Neural progenitor cell (in vitro differentiated cells): Measurements from ENCODE around the gene APBA3. TPM values are rescaled to one million over a fixed set of nuclear protein-coding genes. Genes with fewer than 3 reads are reported as not detected.

Source experiments
- DNase-seq: peaks from one replicate; pipeline ENCODE4 v3.0.0-alpha.2; 2016; ENCODE audit warnings: low spot score
- H2AFZ ChIP-seq: fragments of 200-600 bp; sonication (generic); replicated peaks from 2 replicates; pipeline ENCODE4 v1.6.1; 2016; ENCODE audit warnings: antibody characterized with exemption
- H3F3A ChIP-seq: fragments of 200-600 bp; sonication (generic); 2 replicates; pipeline ENCODE4 v1.6.1; 2016; ENCODE audit warnings: antibody characterized with exemption, low read depth
- H3K27ac ChIP-seq: fragments of 200-600 bp; sonication (generic); 2 replicates; pipeline ENCODE4 v1.5.1; 2016; ENCODE audit warnings: mild to moderate bottlenecking
- H3K27me3 ChIP-seq: fragments of 200-600 bp; sonication (generic); 2 replicates; pipeline ENCODE4 v1.6.1; 2016; ENCODE audit warnings: mild to moderate bottlenecking, moderate library complexity
- H3K36me3 ChIP-seq: fragments of 200-600 bp; sonication (generic); 2 replicates; pipeline ENCODE4 v1.5.1; 2016
- H3K4me1 ChIP-seq: fragments of 200-600 bp; sonication (generic); 2 replicates; pipeline ENCODE4 v1.6.1; 2016; ENCODE audit warnings: mixed run types
- H3K4me2 ChIP-seq: fragments of 200-600 bp; sonication (generic); 2 replicates; pipeline ENCODE4 v1.6.1; 2016
- H3K4me3 ChIP-seq: fragments of 200-600 bp; sonication (generic); 2 replicates; pipeline ENCODE4 v1.5.1; 2016
- H3K79me2 ChIP-seq: fragments of 200-600 bp; sonication (generic); 2 replicates; pipeline ENCODE4 v1.6.1; 2016; ENCODE audit warnings: low read depth
- H3K9ac ChIP-seq: fragments of 200-600 bp; sonication (generic); 2 replicates; pipeline ENCODE4 v1.6.1; 2016
- H3K9me3 ChIP-seq: fragments of 200-600 bp; sonication (generic); 2 replicates; pipeline ENCODE4 v1.5.1; 2016; ENCODE audit warnings: low read depth
- H4K20me1 ChIP-seq: fragments of 200-600 bp; sonication (generic); 2 replicates; pipeline ENCODE4 v1.6.1; 2016; ENCODE audit warnings: low read depth
- H3K27ac Mint-ChIP-seq: 3 replicates; pipeline ENCODE4 v1.8.0; 2021; ENCODE audit warnings: mixed read lengths
- H3K27me3 Mint-ChIP-seq: 2 replicates; pipeline ENCODE4 v1.8.0; 2022; ENCODE audit warnings: low read depth, mild to moderate bottlenecking, inconsistent platforms, moderate library complexity, mixed read lengths; ENCODE audit not compliant: insufficient read depth
- H3K36me3 Mint-ChIP-seq: 3 replicates; pipeline ENCODE4 v1.8.0; 2021; ENCODE audit warnings: mixed read lengths
- H3K4me1 Mint-ChIP-seq: 3 replicates; pipeline ENCODE4 v1.8.0; 2021; ENCODE audit warnings: mixed read lengths
- H3K4me3 Mint-ChIP-seq: 3 replicates; pipeline ENCODE4 v1.8.0; 2021; ENCODE audit warnings: mild to moderate bottlenecking, moderate library complexity, mixed read lengths
- H3K9me3 Mint-ChIP-seq: 3 replicates; pipeline ENCODE4 v1.8.0; 2020; ENCODE audit warnings: mixed read lengths
- EZH2 ChIP-seq: fragments of 200-600 bp; sonication (generic); IDR thresholded peaks from 2 replicates; pipeline ENCODE4 v1.6.1; 2017; ENCODE audit warnings: antibody characterized with exemption, mild to moderate bottlenecking, moderate library complexity
- EZH2phosphoT487 ChIP-seq: fragments of 200-600 bp; sonication (generic); IDR thresholded peaks from 2 replicates; pipeline ENCODE4 v1.6.1; 2017; ENCODE audit warnings: antibody characterized with exemption
- total RNA-seq: library from RNA; depleted of rRNA; stranded (reverse); fragments of >200 nt; gene quantifications from 2 replicates; pipeline ENCODE4 v1.2.3, GENCODE V29; 2015; ENCODE audit warnings: low replicate concordance
- TF ChIP-seq, protein P1 (sequence below): fragments of 200-600 bp; sonication (generic); IDR thresholded peaks from 2 replicates; pipeline ENCODE4 v1.5.1; 2017; ENCODE audit warnings: antibody characterized with exemption, mild to moderate bottlenecking

The APBA3 gene
- total RNA-seq, 1 donor from 2014 or later = 17.3 TPM

DNA sequence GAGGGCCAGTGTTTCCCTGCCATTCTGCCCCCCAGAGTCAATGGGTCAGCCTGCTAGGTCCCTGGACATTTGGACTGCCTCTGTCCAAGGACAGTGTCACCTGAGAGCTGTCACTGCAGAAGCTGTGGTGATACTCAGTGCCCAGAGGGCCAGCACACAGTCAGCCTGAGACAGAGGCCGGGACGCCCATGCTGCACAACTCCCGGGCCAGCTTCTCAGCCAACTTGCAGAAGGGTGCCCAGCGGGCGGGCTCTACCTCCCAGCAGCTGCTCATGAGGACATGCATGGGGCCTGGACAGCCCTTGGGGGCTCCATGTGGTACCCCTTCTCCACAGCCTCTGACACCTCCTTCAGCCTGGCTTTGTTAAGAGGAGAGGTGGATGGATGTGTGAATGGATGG, 14.3 kb upstream of the APBA3 start:
- no peak overlapping the region for H3K27ac Mint-ChIP-seq
- no peak overlapping the region for H3K4me3 Mint-ChIP-seq
- no peaks in the 10 kb centered on the region for H3K27me3 ChIP-seq
- peaks cover 4% of the 10 kb centered on the region for H3K27me3 Mint-ChIP-seq
- no peak overlapping the region for H2AFZ ChIP-seq
- H3F3A ChIP-seq = peaks cover 4% of the 10 kb centered on the region
- TF ChIP-seq EZH2phosphoT487 = no peak
- TF ChIP-seq EZH2 = no peak
- TF ChIP-seq, protein P1, sequence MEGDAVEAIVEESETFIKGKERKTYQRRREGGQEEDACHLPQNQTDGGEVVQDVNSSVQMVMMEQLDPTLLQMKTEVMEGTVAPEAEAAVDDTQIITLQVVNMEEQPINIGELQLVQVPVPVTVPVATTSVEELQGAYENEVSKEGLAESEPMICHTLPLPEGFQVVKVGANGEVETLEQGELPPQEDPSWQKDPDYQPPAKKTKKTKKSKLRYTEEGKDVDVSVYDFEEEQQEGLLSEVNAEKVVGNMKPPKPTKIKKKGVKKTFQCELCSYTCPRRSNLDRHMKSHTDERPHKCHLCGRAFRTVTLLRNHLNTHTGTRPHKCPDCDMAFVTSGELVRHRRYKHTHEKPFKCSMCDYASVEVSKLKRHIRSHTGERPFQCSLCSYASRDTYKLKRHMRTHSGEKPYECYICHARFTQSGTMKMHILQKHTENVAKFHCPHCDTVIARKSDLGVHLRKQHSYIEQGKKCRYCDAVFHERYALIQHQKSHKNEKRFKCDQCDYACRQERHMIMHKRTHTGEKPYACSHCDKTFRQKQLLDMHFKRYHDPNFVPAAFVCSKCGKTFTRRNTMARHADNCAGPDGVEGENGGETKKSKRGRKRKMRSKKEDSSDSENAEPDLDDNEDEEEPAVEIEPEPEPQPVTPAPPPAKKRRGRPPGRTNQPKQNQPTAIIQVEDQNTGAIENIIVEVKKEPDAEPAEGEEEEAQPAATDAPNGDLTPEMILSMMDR = no peak
- H3K4me1 Mint-ChIP-seq = peaks cover 7% of the 10 kb centered on the region
- H3K9ac ChIP-seq = no peak overlapping the region
- no peaks in the 10 kb centered on the region for H3K36me3 Mint-ChIP-seq
- no peak overlapping the region for H3K4me2 ChIP-seq
- H3K9me3 ChIP-seq = no peaks in the 10 kb centered on the region
- H3K27ac ChIP-seq = no peak overlapping the region
- no peaks in the 10 kb centered on the region for H3K79me2 ChIP-seq
- DNase-seq = no peak
- H4K20me1 ChIP-seq = no peaks in the 10 kb centered on the region
- no peak overlapping the region for H3K4me3 ChIP-seq
- H3K9me3 Mint-ChIP-seq = peaks cover under 1% of the 10 kb centered on the region
- peaks cover 14% of the 10 kb centered on the region for H3K4me1 ChIP-seq
- H3K36me3 ChIP-seq = no peaks in the 10 kb centered on the region

DNA sequence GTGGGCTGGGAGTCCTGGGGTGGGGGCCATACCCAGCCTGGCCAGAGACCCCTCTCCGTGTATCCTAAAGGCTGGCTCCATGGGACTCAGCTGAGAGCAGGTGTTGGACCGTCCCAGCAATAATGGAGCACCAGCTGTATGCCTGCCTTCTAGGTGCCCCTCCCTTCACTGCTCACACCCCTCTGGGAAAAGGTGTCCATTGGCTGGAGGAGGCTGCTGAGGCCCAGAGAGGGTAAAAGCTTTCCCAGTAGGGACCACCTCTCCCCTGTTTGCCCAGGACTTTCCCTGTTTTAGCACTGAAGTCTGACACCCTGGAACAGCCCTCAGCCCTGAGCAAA, 13.9 kb upstream of the APBA3 start:
- Mint-ChIP-seq H3K27ac (no peak overlapping the region), H3K4me3 (no peak overlapping the region), H3K36me3 (no peaks in the 10 kb centered on the region), H3K27me3 (peaks cover 4% of the 10 kb centered on the region), H3K4me1 (peaks cover 7% of the 10 kb centered on the region), H3K9me3 (no peaks in the 10 kb centered on the region)
- no peak overlapping the region for H3K27ac ChIP-seq
- H3K9me3 ChIP-seq = no peaks in the 10 kb centered on the region
- peaks cover 4% of the 10 kb centered on the region for H3F3A ChIP-seq
- H3K9ac ChIP-seq = no peak overlapping the region
- peaks cover 14% of the 10 kb centered on the region for H3K4me1 ChIP-seq
- H2AFZ ChIP-seq = no peak overlapping the region
- no peaks in the 10 kb centered on the region for H3K79me2 ChIP-seq
- no peaks in the 10 kb centered on the region for H3K27me3 ChIP-seq
- no peak for DNase-seq
- H4K20me1 ChIP-seq = no peaks in the 10 kb centered on the region
- H3K4me3 ChIP-seq = no peak overlapping the region
- no peaks in the 10 kb centered on the region for H3K36me3 ChIP-seq
- TF ChIP-seq EZH2phosphoT487 = no peak
- TF ChIP-seq, protein P1 = no peak
- TF ChIP-seq EZH2 = no peak
- no peak overlapping the region for H3K4me2 ChIP-seq

DNA sequence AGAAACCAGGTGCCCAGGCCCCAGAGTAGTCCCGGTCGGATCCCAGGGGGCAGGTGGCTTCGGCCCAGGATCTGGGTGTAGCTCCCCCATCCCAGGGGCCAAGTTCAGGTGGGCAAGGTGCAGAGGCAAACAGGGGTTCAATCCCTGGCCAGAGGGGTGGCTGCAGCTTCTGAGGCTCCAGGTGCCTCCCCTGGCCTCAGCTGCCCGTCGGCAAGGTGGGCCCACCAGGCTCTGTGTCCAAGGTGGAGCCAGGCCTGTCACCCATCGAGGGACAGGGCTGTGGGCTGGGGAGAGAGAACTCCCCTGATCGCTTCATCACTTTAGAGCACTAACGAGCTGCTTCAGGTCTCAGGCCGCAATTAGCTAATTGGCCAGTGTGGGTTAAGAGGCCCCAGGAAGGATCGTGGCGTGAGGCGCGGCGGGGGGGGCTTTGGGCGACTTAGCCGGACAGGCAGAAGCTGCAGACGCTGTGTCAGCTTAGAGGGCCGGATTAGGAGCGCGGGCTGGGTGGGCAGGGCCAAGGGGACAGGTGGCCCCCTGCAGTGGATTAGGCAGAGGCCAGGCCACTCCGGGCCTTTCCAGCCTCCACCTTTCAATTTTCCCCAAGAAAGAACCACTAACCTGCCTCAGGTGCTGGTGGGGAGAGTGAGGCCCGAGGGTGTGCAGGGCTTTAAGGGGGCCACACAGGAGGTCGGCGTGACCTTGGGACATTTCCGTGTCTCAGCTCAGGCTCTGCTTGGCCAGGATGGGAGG, 13.3 kb upstream of the APBA3 start:
- no peaks in the 10 kb centered on the region for H3K36me3 Mint-ChIP-seq
- Histone ChIP-seq H3K27ac (no peak overlapping the region), H3K9me3 (no peaks in the 10 kb centered on the region), H2AFZ (no peak overlapping the region), H3K4me3 (no peak overlapping the region), H3F3A (peaks cover 4% of the 10 kb centered on the region), H3K79me2 (no peaks in the 10 kb centered on the region), H3K27me3 (no peaks in the 10 kb centered on the region), H3K9ac (no peak overlapping the region), H3K4me1 (peaks cover 14% of the 10 kb centered on the region), H3K36me3 (no peaks in the 10 kb centered on the region), H4K20me1 (no peaks in the 10 kb centered on the region), H3K4me2 (no peak overlapping the region)
- peaks cover 7% of the 10 kb centered on the region for H3K4me1 Mint-ChIP-seq
- H3K9me3 Mint-ChIP-seq = no peaks in the 10 kb centered on the region
- H3K4me3 Mint-ChIP-seq = no peak overlapping the region
- TF ChIP-seq, protein P1 = no peak
- no peak for TF ChIP-seq EZH2phosphoT487
- no peak for TF ChIP-seq EZH2
- H3K27me3 Mint-ChIP-seq = peaks cover 4% of the 10 kb centered on the region
- DNase-seq = peak; percentile 57
- H3K27ac Mint-ChIP-seq = peak overlapping the region; percentile 1
